Tibial artery (tissue), 4 donors: Measurements from ENCODE around the gene PSMC3.

ENCODE experiments used
- DNase-seq, 2 donors: peaks; one replicate each; pipeline ENCODE4 v3.0.0-alpha.2; 2019
- H3K27ac ChIP-seq, 2 donors: fragments of 200-600 bp; sonication (generic) in 1 of 2; 1 replicate in 1 of 2; 2 replicates in 1 of 2; pipeline ENCODE4 v1.5.1; 2018 to 2019; ENCODE audit warnings: mild to moderate bottlenecking in 1 of 2
- H3K27me3 ChIP-seq, 2 donors: fragments of 200-600 bp; sonication (generic) in 1 of 2; one replicate each; pipeline versions ENCODE4 v1.5.1 to v1.6.0; 2016 to 2019
- H3K36me3 ChIP-seq, 3 donors: fragments of 200-600 bp; sonication (generic) in 2 of 3; one replicate each; pipeline ENCODE4 v1.5.1; 2016 to 2019; ENCODE audit warnings: mild to moderate bottlenecking in 2 of 3
- H3K4me1 ChIP-seq, 4 donors: fragments of 200-600 bp; sonication (generic) in 2 of 4; 1 replicate in 3 of 4; 2 replicates in 1 of 4; pipeline ENCODE4 v1.5.1; 2016 to 2019
- H3K4me3 ChIP-seq, 2 donors: fragments of 200-600 bp; sonication (generic) in 1 of 2; 1 replicate in 1 of 2; 2 replicates in 1 of 2; pipeline ENCODE4 v1.5.1; 2018 to 2019; ENCODE audit warnings: mild to moderate bottlenecking in 2 of 2
- H3K9me3 ChIP-seq, 3 donors: fragments of 200-600 bp; sonication (generic) in 1 of 3; one replicate each; pipeline ENCODE4 v1.5.1; 2016 to 2019
- intact Hi-C: fragments of 100-400 bp; cut with DNase I; formaldehyde crosslinking; loops from one replicate; pipeline ENCODE4 v1.15.0; 2023; ENCODE audit warnings: low total_unique reads
- TF ChIP-seq, protein P1 (sequence below), 2 experiments: fragments of 200-600 bp in 1 of 2; fragments of 450-650 bp in 1 of 2; IDR thresholded peaks; one replicate each; pipeline ENCODE4 v1.5.1; 2017 to 2019; ENCODE audit warnings: antibody characterized with exemption in 2 of 2, mild to moderate bottlenecking in 1 of 2, moderate library complexity in 1 of 2

PSMC3 gene

DNA sequence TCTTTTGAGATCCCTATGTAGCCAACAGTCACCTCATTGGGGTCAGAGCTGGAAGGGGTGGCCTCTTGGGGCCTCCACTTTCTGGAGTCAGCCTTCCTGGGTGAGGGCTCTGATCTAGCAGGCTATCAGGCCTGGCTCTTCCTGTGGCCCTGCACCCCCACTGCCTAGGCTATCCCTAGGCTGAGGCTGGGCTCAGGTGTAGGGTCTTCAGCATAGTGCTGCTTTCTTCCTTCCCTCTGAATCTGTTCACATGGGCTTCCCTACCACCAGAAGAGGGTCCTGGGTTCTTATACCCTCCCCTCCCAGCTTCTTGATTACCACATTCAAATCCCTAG, 47.4 kb downstream of the PSMC3 start:
- TF ChIP-seq, protein P1, sequence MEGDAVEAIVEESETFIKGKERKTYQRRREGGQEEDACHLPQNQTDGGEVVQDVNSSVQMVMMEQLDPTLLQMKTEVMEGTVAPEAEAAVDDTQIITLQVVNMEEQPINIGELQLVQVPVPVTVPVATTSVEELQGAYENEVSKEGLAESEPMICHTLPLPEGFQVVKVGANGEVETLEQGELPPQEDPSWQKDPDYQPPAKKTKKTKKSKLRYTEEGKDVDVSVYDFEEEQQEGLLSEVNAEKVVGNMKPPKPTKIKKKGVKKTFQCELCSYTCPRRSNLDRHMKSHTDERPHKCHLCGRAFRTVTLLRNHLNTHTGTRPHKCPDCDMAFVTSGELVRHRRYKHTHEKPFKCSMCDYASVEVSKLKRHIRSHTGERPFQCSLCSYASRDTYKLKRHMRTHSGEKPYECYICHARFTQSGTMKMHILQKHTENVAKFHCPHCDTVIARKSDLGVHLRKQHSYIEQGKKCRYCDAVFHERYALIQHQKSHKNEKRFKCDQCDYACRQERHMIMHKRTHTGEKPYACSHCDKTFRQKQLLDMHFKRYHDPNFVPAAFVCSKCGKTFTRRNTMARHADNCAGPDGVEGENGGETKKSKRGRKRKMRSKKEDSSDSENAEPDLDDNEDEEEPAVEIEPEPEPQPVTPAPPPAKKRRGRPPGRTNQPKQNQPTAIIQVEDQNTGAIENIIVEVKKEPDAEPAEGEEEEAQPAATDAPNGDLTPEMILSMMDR (IDR thresholded peaks at IDR 0.05), result no peak
- Histone ChIP-seq H3K36me3 (no peaks in the 10 kb centered on the region), H3K9me3 (no peaks in the 10 kb centered on the region), H3K27me3 (no peaks in the 10 kb centered on the region), H3K4me1 (no peaks in the 10 kb centered on the region), H3K4me3 (no peak overlapping the region), H3K27ac (no peak overlapping the region)
- intact Hi-C loops, result loop anchor here (5.0 to 10.0 kb wide), 2 partner anchors 68 to 476 kb away; partner anchors contain the start of gene RAPSN
- DNase-seq, result no peak

DNA sequence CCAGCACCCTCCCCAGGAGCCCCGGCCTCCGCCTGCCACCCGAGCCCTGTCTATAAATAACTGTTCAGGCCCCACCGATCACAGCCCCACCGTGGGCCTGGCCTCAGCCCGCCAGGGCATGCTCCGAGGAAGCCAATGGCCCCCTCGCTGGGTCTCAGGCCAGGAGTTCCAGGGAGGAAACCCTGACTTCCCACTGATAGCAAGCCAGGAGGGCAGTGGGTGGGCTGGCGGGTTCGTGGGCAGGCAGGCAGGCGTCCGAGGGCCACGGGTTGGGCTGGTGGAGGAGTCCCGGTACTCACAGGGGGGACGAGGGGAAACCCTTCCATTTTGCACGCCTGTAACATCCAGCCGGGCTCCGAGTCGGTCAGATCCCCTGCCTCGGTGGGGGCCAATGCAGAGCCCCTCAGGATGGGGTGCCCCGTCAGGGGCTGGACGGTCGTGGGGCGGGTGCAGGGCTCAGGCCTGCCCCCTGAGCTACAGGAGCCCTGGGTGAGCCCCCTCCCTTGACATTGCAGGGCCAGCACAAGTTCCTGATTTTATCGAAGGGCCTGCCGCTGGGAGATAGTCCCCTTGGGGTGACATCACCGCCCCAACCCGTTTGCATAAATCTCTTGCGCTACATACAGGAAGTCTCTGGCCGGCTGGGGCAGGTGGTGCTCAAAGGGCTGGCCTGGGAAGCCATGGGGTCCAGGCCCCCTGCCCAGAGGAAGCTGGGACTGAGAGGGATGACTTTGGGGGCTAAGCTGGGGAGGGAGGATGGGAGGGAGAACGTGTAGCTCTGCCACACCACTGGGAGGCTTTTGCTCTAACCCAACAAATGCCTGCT, 48.0 kb downstream of the PSMC3 start, which contains the start of gene SPI1:
TSS of gene SPI1 (minus strand) at position 538 of the 826 bp plus-strand sequence. CDS start at position 344, 194 bp downstream.
- Histone ChIP-seq H3K9me3 (no peaks in the 10 kb centered on the region), H3K4me1 (no peaks in the 10 kb centered on the region), H3K4me3 (peak within 1 kb of the TSS; percentile 31 to 42), H3K36me3 (no peaks in the 10 kb centered on the region), H3K27me3 (no peaks in the 10 kb centered on the region), H3K27ac (peak within 1 kb of the TSS in 1 of 2 donors; percentile 10)
- intact Hi-C loops, result loop anchor here (5.0 to 10.0 kb wide), 2 partner anchors 69 to 477 kb away; partner anchors contain the start of gene RAPSN
- DNase-seq, result peak; percentile 69 to 85
- TF ChIP-seq, protein P1 (IDR thresholded peaks at IDR 0.05), result no peak

DNA sequence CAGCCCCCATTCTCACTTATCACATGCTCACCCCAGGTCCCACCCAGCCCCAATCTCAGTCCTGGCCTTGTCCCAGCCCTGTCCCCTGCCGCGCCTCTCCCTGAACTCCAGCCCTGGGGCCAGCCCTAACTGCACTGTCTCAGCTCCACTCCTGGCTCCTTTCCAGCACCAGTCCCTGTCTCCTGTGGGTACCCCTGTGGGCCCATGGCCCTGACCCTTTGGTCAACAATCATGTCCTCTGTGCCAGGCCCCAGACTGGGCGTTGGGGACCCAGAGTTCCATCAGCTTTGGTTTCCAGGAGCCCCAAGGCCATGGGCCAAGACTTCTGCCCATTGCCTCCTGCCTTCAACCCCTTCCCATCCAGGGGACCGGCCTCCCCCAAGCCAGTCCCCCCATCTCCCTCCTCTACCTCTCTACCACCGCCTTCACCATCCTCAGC, 48.6 kb downstream of the PSMC3 start:
- Histone ChIP-seq H3K4me3 (peak overlapping the region; percentile 31 to 42), H3K27me3 (no peaks in the 10 kb centered on the region), H3K4me1 (no peaks in the 10 kb centered on the region), H3K36me3 (no peaks in the 10 kb centered on the region), H3K9me3 (no peaks in the 10 kb centered on the region), H3K27ac (peak overlapping the region in 1 of 2 donors; percentile 10)
- no peak for DNase-seq
- TF ChIP-seq, protein P1 (IDR thresholded peaks at IDR 0.05), result no peak
- intact Hi-C loops, result loop anchor here (5.0 to 10.0 kb wide), 2 partner anchors 70 to 477 kb away; partner anchors contain the start of gene RAPSN

DNA sequence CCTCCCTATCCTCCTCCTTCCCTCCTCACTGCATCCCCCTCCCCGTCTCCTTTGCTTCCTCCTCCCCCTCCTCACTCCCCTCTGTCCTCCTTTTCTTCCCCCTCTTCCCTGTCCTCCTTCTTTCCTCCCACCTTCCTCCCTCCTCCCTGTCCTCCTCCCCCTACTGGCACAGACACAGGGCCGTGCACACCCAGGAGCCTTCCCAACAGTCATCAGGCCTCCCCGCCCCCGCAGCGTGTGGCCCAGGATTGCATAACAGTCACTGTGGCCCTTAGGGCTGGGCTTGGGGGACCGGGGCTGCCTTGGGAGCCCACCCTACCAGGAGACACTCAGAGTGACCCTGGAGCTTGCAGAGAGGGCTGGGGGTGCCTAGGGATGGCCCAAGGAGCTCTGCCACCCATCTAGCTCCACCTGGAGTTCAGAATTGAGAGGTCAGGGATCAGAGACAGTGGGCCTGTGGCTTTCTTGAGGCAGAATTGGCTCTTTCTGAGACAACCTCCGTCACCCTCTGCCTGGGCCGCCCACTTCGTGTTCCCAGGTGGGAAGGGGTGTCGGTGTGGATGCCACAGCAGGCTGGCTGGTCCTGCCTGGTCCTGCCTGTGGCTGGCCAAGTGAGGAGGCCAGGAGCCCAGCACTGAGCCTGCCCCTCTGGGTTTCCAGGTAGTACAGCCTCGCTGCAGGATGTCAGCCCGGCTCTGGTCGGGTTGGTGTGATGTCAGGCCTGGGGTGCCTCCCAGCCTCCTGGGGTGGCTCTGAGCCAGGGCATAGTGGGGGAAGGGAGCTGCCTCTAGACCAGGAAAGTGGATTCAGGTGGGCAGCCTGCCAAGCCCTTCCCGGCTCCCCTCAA, 49.5 kb downstream of the PSMC3 start:
- peak overlapping the region; percentile 31 to 42 for H3K4me3 ChIP-seq
- peak in 1 of 2 donors; percentile 55 for DNase-seq

DNA sequence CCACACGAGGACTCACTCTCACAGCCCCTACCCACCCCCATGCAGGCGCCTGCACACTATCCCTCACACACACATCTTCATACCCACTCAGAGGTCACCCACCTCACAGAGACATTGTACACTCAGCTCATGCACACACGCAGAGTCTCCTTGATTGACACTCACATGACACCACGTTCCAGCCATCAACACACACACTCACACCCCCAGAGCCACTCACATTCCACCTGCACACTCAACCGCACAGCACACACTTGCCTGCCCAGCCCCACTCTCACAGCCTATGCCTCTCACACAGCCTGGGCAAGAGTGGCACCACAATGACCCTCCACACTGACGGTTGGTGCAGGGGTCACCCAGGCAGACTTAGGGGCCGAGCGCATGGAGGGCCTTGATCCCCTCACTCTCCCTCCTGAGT, 50.1 kb downstream of the PSMC3 start:
- H3K27ac ChIP-seq, result no peak overlapping the region
- no peaks in the 10 kb centered on the region for H3K4me1 ChIP-seq
- no peaks in the 10 kb centered on the region for H3K36me3 ChIP-seq
- intact Hi-C loops, result loop anchor here (5.0 to 10.0 kb wide), 2 partner anchors 71 to 479 kb away; partner anchors contain the start of gene RAPSN
- TF ChIP-seq, protein P1 (IDR thresholded peaks at IDR 0.05), result no peak
- DNase-seq, result no peak
- H3K27me3 ChIP-seq, result no peaks in the 10 kb centered on the region
- peak overlapping the region; percentile 31 to 42 for H3K4me3 ChIP-seq
- H3K9me3 ChIP-seq, result no peaks in the 10 kb centered on the region

More for the DNA sequence above, 49.5 kb downstream of the PSMC3 start:
- intact Hi-C loops, result loop anchor here (5.0 to 10.0 kb wide), 2 partner anchors 71 to 478 kb away; partner anchors contain the start of gene RAPSN
- no peak overlapping the region for H3K27ac ChIP-seq
- H3K4me1 ChIP-seq, result no peaks in the 10 kb centered on the region
- TF ChIP-seq, protein P1 (IDR thresholded peaks at IDR 0.05), result no peak
- no peaks in the 10 kb centered on the region for H3K36me3 ChIP-seq
- H3K27me3 ChIP-seq, result no peaks in the 10 kb centered on the region
- no peaks in the 10 kb centered on the region for H3K9me3 ChIP-seq
